Endothelial cell of hepatic sinusoid (primary cell): ENCODE data around the gene NUP85.
"Not testable (repeated sequence)": the region's sequence is repeated elsewhere in the genome, so short reads cannot be mapped to it uniquely, and the experiment has no call there.

Source experiments
- in situ Hi-C: cut with HindIII; loops from 2 replicates; pipeline ENCODE4 v1.10.0; 2017; ENCODE audit warnings: low sequenced_read_pairs

Gene NUP85

DNA sequence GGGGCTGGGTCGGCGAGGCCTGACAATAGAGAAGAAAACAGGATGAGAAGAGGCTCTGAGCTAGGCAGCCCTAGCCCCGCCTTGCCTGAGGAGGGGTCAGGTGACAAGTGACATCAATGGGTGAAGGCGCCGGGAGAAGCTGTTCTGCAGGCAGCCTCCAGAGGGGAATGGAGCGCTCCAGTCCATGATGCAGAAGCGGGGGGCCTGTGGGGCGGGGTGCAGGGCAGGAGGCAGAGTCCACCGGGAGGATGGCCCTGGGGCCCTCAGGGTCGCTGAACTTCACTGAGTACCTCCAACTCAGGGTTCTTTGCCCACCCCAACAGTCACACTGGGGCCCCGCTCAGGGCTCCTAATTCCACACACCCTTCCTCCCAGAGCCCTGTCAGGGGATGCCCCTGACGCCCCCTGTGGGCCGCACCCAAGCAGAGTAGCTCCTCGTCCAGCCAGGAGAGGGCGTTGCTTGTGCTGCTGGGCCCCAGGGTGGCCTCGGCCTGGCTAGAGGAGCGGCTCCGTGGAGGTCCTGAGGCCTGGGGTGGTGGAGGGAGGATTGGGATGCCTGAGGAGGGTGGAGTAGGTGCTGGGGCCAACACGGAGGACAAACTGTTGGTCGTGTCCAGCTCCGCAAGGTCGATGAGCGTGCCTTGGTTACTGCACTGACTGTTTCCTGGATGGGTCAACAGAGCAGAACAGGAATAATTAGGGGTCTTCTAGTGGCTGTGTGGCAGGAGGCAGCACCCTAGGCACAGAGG, 35.1 kb downstream of the NUP85 start:
- in situ Hi-C loops = no loop called here

DNA sequence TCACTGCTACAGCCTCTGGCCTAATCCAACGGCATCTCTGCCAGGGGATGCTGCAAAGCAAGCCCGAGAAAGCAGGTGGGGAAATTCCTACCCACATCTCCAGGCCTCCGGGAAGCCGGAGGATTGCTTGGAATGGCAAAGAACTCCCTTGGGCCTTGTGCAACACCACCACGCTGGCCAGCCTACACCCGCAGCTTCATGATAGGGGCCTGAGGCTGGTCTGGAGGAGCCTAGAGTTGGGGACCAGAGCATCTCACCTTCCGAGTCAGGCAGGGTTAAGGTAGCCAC, 35.6 kb downstream of the NUP85 start:
- in situ Hi-C loops = no loop called here

DNA sequence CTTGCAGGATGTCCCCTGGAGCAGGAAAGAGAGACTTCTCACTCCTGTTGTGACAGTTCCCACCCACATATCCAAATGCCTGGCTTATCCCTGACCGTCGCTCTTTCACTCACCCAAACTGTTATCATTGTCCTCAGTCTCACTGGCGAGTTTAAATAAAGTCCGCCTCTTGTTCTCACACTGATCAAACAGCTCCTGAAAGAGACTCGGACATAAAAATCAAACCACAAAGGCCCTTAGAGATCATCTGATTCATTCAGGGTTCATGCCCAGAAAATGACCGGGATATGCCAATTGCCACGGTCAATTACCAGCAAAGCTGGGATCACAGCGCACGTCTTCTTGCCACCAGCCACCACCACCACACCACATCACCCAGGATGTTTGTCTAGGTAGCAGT, 36.0 kb downstream of the NUP85 start:
- in situ Hi-C loops = no loop called here

DNA sequence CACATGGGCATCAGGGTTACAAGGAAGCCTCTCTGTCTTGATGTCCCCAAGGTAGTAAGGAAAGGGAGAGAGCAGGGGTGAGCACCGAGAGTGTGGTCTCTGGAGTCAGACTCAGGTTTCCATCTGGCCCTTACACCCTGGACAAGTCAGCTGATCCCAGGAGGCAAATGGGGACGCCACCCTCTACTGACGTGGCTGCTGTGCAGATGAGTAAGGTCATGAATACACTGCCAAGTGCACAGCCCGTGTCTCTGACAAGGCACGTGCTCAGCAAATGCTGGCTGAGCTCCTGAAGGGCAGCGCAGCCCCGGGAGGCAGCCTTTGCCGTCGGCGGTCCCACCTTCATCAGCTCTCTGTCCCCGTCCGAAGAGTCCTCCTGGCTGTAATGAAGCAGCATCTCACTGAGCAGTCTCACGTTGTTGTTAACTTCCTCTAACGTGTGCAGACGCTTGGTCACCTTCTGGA, 36.5 kb downstream of the NUP85 start:
- in situ Hi-C loops = no loop called here

DNA sequence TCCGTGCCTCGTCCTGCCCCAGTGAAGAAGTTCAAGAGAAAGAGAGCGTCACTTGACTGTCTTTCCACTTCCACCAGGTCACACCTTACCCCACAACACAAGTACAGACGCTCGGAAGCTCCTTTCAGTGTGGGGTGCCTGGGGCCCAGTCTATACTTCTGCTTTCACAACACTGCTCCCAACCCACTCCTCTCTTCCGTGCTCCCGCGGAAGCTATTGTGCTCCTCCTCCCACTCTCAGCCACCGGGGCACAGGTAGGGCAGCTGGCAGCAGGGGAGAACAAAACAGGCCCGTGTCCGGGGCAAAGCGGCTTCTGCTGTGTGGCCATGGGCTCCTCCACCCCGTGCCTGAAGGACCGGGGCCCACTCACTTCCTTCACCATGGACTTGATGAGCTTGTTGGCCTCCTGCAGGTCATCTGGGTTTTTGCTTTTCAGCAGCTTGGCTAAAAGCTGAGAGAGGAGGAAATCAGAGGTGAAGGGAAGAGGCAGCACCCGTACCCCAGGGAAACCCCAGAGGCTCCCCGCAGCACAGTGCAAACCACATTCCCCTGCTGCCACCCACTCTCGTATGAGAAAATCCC, 37.1 kb downstream of the NUP85 start:
- in situ Hi-C loops = no loop called here

DNA sequence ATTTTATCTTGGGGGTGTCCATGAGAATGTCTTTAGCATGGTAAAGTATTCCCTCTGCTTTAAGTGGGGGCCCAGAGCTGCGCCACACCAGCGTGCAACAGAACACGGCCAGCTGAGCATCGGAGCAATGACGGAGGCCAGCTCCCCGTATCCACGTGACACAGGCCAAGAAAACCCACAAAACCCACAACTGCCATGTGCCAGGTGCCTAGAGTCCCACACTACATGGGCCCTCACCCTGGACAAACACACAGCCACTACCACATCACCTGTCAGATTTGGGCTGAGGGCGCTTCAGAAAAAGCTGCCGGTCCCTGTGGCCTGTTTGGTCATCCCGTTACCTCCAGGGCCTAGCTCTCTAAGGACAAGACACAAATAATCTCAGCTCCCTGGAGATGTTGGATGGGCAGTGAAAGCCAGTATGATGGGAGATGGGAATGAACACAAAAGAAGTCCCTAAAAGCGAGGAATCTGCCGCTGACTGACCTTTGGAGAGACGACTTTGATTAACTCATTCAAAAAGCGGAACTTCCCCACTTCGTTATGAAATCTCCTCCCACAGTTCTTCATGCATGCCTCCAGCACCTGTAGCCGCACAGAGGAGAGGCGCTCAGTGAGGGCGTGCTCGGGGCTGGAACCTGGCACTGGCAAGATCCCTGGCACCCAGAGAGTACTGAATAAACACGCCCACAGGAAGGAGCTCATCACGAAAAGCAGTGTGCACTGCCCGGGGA, 38.8 kb downstream of the NUP85 start:
- in situ Hi-C loops = no loop called here

DNA sequence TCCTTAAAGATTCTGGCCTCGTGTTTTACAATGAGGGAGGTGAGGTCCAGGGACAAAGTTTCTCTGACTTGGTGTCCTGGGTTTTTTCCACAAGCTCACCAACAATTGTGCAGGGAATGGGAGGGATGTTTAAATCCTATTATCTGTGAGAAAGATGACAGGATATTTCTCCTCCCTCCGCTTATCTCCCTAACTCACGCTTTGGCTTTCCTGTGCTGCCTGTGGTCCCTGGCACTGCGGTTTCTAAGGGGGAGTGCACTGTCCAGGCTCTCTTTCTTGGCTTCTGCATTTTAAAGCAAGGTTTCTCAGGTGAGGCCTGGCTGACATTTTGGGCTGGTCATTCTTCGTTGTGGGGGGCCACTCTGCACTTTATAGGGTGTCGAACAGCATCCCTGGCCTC, 39.5 kb downstream of the NUP85 start:
- in situ Hi-C loops = no loop called here

DNA sequence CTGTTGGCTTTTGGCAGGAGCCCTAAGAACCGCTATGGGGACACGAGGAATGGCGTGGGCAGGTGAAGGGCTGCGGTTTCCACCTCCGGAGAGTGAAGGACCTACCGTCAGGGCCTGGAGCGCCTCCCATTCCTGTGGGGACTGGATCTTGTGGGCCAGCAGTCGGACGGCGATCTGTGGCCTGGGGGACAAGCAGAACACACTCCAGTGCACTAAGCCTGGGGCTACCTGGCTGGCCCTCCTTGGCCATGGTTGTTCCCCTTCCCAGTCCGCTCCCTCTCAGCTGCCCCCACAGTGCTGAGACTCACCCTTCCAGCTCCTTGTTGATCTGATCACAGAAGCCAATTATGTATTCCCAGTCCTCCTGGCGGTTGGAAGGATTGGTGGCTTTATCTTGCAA, 40.9 kb downstream of the NUP85 start:
- in situ Hi-C loops = no loop called here

DNA sequence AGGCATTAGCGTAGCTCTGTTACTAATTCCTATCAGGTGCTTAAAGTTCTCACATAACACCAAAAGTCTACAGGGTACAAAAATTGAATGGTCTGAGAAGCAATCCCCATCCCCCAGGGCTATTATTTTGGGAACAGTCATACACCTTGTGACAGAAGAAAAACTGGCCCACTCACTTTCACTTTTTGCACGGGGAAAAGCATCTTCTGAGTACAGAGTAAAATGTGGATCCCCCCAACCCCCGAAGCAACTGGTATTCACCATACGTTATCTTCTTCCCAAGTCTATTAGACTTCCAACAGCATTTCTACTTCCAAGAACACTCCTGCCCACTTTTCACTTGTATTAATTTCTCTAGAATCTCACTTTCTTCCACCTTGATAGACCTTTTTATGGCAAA, 44.1 kb downstream of the NUP85 start:
- in situ Hi-C loops = no loop called here

DNA sequence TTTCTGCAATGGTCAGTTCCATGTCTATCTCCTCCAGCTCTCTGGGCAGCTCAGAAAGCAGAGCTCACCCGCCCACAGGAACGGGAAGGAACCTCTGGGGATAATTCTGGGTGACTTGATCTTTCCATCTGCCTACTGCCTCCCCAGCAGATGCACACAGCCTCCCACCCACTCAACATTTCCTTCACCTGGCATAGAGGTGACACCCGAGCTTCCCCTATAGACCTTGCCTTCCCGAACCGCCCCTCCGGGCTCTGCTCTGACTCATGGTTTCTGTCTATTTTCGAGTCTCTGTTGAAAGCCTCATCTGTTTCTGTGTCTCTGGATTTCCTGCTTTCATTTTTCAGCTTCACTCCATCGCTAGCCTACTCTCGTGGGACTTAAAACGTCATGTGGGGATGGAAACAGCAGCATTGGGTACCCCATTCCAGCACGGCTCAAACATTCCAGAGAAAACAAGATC, 44.6 kb downstream of the NUP85 start:
- in situ Hi-C loops = no loop called here

DNA sequence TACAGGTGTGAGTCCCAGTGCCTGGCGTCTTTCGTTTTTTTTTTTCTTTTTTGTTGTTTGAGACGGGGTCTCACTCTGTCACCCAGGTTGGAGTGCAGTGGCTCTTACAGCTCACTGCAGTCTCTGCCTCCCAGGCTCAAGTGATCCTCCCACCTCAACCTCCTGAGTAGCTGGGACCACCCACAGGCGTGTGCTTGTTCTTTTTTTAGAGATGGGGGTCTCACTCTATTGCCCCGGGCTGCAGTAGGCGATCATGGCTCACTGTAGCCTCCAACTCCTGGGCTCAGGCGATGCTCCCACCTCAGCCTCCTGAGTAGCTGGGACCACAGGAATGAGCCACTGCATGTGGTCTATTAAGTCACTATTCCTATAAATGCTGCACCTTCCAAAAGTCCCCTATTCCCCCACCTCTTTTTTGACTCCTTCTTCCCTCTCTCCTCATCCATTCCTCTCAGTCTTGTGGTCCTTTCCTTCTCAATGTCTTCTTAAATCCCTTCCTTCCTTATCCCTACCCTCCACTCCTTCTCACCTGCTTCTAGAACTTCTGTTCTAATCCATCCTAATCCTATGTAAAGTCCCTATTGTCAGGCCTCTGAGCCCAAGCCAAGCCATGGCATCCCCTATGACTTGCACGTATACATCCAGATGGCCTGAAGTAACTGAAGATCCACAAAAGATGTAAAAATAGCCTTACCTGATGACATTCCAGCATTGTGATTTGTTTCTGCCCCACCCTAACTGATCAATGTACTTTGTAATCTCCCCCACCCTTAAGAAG, 46.7 kb downstream of the NUP85 start:
- in situ Hi-C loops = no loop called here

DNA sequence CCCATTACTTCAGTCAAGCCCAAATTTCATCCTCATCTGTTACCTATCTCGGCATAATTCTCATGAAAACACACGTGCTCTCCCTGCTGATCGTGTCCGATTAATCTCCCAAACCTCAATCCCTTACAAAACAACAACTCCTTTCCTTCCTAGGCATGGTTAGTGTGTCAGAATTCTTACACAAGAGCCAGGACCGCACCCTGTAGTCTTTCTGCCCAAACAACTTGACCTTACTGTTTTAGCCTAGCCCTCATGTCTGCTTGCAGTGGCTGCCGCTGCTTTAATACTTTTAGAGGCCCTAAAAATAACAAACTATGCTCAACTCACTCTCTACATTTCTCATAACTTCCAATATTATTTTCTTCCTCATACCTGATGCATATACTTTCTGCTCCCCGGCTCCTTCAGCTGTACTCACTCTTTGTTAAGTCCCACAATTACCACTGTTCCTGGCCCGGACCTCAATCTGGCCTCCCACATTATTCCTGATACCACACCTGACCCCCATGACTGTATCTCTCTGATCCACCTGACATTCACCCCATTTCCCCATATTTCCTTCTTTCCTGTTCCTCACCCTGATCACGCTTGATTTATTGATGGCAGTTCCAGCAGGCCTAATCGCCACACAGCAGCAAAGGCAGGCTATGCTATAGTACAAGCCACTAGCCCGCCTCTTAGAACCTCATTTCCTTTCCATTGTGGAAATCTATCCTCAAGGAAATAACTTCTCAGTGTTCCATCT, 50.6 kb downstream of the NUP85 start:
- in situ Hi-C loops = not testable (repeated sequence)

DNA sequence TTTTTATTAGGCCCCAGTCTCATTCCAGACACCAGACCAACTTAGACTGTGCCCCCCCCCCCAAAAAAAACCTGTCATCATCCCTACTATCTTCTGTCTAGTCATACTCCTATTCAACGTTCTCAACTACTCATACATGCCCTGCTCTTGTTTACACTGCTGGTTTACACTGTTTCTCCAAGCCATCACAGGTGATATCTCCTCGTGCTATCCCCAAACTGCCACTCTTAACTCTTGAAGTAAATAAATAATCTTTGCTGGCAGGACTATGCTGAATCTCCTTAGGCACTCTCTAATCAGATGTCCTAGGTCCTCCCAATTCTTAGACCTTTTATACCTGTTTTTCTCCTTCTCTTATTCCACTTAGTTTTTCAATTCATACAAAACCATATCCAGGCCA, 51.7 kb downstream of the NUP85 start:
- in situ Hi-C loops = not testable (repeated sequence)

DNA sequence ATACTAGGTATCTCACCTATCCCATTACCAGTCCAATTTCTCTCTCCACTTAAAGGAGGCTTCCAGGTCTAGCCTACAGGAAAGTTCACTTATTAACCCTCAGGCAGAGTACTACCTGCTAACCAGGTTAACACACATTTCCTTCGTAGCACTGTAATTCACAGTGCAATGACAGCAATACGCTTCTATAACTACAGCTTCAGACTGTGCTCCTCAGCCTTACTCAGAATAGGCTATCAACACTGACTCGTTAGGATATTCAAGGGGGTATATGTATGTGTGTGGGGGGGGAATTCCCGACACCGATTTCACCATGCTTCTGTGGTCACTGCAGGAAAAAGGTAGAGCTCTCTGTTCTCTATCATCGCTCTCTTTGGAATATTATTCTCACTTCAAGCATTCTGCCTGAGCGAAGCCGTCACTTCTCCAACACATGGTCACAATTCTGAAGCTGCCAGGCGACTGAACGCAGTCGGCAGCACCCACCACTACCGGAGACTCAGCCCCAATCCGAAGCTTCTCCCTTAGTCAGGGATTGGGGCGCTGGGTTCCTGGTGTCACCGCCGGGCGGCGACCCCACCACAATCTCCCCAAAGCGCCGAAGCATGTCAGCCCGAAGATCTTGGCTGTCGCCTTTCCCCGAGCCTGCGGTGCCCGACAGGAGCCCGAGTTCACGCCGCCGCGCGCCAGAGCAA, 55.3 kb downstream of the NUP85 start:
- in situ Hi-C loops = loop anchor here (5.0 kb wide), 1 partner anchor 62 kb away; no protein-coding TSS in a partner anchor

DNA sequence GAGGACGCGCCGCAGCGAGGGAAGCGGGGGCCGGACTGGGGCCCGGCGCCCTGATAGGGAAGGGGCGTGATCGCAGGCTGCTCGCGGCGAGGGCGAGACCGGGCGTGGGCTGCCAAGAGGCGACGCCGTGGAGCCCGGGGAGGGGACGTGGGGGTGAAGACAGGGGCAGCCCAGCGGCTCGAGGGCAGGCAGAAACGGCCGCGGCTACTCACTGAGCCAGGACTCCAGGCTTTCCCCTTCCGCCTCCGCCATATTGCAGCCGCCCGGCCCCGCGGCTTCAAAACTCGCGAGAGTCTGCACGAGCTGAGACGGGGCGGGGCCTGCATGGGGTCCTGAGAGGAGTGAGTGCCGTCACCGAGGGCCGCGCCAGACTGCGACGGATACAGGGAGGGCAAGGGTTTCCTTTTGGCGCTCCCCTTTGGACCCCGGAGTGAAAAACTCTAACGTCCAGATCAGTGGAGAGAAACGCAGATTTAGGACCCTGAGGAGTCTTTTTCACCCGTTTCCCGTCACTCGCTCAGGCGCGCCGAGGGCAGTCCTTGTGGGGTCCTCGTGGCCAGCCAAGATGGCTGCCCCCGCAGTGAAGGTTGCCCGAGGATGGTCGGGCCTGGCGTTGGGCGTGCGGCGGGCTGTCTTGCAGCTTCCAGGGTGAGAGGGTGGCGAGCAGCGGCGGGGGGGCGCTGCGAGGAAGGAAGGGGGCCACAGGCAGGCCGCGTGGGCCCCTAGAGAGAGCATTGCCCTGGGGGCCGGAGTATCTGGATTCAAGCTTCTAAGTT, 56.0 kb downstream of the NUP85 start, which contains the start of the genes GGA3 and MRPS7:
TSS of gene GGA3 (minus strand) at position 271 of the 776 bp plus-strand sequence. CDS start at position 252, 19 bp downstream.
TSS of gene MRPS7 (plus strand) at position 544 of the 776 bp plus-strand sequence. CDS start at position 566, 22 bp downstream.
- in situ Hi-C loops = loop anchor here (5.0 kb wide), 1 partner anchor 61 kb away; no protein-coding TSS in a partner anchor

DNA sequence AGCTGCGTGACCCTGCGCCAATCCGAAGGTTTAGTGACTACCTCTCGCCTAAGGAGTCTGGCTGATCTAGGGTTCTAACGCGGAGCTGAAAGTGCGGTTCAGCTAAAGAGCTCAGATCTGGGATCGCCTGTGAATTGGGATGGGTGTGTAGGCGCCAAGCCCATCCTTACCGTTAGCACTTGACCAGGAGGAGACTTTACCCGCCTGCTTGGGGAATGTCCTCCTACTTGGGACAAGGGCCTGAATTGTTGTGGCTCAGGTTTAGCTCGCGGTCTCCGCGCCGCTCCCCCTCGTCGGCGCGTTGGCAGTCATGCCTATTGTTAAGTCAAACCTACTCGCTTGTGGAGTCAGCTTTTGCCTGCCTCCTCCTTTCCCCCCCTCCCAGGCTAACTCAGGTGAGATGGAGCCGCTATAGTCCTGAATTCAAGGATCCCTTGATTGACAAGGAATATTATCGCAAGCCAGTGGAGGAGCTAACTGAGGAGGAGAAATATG, 56.7 kb downstream of the NUP85 start:
- in situ Hi-C loops = loop anchor here (5.0 kb wide), 1 partner anchor 60 kb away; no protein-coding TSS in a partner anchor

DNA sequence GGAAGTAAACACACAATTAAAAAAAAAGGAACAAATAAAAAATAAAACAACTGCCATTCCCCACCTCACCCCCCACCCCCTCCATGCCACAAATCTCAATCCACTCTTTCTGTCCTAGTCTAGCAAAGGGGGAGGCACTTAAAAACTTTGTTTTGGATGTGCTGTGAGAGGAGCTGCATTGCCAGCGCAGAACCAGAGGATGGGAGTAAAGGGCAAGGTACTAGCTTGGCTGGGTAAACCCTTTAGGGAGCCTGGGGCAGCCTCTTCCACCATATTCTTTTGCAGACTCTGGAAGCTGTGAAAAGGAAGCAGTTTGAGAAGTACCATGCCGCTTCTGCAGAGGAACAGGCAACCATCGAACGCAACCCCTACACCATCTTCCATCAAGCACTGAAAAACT, 57.6 kb downstream of the NUP85 start:
- in situ Hi-C loops = loop anchor here (5.0 kb wide), 1 partner anchor 59 kb away; no protein-coding TSS in a partner anchor

DNA sequence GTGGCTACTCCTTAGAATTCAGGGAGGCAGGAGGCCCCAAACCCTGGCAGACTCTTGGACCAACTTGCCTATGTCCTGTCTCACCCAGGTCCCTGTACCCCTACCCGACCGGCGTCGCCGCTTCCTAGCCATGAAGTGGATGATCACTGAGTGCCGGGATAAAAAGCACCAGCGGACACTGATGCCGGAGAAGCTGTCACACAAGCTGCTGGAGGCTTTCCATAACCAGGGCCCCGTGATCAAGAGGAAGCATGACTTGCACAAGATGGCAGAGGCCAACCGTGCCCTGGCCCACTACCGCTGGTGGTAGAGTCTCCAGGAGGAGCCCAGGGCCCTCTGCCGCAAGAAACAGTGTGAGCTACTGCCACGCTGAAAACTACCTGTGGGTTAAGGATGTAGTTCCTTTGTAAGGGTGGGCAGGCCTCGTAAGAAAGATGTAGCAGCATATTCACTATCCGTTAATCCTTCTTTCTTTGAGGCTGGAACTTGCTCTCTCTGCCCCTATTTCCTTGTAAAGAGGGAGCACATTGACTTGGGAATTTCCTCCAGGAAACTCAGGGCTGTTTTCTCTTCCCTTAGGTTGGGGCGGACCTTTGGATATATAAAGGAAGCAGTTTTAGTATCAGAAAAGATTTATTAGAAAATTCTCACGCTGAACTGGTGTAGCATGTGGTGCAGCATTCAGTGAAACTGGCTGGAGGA, 60.3 kb downstream of the NUP85 start:
- in situ Hi-C loops = no loop called here
